Measurements from ENCODE around the gene RAB35. TPM values are rescaled to one million over a fixed set of nuclear protein-coding genes. Genes with fewer than 3 reads are reported as not detected.

Gene RAB35
- polyA plus RNA-seq, 1 donor from 2014 or later: 60.2 TPM

DNA sequence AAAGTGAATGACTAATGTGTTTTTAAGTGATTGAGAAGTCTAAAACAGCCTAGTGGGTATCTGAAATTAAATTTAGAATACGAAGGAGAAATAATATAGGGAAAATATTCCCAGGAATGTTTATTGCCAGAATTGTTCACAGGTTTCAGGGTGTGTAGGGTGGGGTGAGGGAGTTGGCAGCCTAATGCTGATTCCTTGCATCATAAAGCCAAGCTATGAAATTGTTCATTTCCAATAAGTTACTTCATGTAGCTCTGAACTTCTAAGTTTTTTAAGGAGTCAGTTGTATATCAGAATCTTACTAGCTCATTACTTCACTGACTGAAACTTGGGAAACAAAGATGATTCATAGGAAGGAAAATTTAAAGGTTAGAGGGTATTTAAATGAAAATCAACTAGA lies 56.4 kb downstream of the RAB35 start:
- TF ChIP-seq, protein P1, sequence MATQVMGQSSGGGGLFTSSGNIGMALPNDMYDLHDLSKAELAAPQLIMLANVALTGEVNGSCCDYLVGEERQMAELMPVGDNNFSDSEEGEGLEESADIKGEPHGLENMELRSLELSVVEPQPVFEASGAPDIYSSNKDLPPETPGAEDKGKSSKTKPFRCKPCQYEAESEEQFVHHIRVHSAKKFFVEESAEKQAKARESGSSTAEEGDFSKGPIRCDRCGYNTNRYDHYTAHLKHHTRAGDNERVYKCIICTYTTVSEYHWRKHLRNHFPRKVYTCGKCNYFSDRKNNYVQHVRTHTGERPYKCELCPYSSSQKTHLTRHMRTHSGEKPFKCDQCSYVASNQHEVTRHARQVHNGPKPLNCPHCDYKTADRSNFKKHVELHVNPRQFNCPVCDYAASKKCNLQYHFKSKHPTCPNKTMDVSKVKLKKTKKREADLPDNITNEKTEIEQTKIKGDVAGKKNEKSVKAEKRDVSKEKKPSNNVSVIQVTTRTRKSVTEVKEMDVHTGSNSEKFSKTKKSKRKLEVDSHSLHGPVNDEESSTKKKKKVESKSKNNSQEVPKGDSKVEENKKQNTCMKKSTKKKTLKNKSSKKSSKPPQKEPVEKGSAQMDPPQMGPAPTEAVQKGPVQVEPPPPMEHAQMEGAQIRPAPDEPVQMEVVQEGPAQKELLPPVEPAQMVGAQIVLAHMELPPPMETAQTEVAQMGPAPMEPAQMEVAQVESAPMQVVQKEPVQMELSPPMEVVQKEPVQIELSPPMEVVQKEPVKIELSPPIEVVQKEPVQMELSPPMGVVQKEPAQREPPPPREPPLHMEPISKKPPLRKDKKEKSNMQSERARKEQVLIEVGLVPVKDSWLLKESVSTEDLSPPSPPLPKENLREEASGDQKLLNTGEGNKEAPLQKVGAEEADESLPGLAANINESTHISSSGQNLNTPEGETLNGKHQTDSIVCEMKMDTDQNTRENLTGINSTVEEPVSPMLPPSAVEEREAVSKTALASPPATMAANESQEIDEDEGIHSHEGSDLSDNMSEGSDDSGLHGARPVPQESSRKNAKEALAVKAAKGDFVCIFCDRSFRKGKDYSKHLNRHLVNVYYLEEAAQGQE (IDR thresholded peaks at IDR 0.05; ENCODE audit: borderline replicate concordance): no peak
- TF ChIP-seq POLR2AphosphoS5 (IDR thresholded peaks at IDR 0.05): no peak
- no peak for TF ChIP-seq TAF1 (IDR thresholded peaks at IDR 0.05; ENCODE audit: low read depth)
- no peak for TF ChIP-seq EP300 (conservative IDR thresholded peaks at IDR 0.05; ENCODE audit: poor library complexity, severe bottlenecking)
- TF ChIP-seq EZH2 (IDR thresholded peaks at IDR 0.05; ENCODE audit: borderline replicate concordance, insufficient read depth, low read length, poor library complexity, severe bottlenecking): no peak
- TF ChIP-seq, protein P2, sequence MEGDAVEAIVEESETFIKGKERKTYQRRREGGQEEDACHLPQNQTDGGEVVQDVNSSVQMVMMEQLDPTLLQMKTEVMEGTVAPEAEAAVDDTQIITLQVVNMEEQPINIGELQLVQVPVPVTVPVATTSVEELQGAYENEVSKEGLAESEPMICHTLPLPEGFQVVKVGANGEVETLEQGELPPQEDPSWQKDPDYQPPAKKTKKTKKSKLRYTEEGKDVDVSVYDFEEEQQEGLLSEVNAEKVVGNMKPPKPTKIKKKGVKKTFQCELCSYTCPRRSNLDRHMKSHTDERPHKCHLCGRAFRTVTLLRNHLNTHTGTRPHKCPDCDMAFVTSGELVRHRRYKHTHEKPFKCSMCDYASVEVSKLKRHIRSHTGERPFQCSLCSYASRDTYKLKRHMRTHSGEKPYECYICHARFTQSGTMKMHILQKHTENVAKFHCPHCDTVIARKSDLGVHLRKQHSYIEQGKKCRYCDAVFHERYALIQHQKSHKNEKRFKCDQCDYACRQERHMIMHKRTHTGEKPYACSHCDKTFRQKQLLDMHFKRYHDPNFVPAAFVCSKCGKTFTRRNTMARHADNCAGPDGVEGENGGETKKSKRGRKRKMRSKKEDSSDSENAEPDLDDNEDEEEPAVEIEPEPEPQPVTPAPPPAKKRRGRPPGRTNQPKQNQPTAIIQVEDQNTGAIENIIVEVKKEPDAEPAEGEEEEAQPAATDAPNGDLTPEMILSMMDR (IDR thresholded peaks at IDR 0.05; ENCODE audit: poor library complexity, severe bottlenecking): no peak
- no peak for TF ChIP-seq MXI1 (conservative IDR thresholded peaks at IDR 0.05; ENCODE audit: poor library complexity, severe bottlenecking)
- no peak for TF ChIP-seq RAD21 (conservative IDR thresholded peaks at IDR 0.05)
- no peak for TF ChIP-seq SMC3 (conservative IDR thresholded peaks at IDR 0.05; ENCODE audit: poor library complexity)
- H2AFZ ChIP-seq (ENCODE audit: low read depth, low read length): no peak overlapping the region
- H3K9me2 ChIP-seq (ENCODE audit: insufficient read depth, low read length): no peaks in the 10 kb centered on the region
- no peaks in the 10 kb centered on the region for H3K27me3 ChIP-seq (ENCODE audit: insufficient read depth, low read depth, low read length)
- H3K27ac ChIP-seq (ENCODE audit: low read length): no peak overlapping the region
- no peak overlapping the region for H3K9ac ChIP-seq (ENCODE audit: low read length)
- H3K36me3 ChIP-seq (ENCODE audit: insufficient read depth, low read length): peaks cover 7% of the 10 kb centered on the region
- H3K4me2 ChIP-seq (ENCODE audit: low read length): no peak overlapping the region
- no peaks in the 10 kb centered on the region for H3K9me3 ChIP-seq (ENCODE audit: low read length)
- no peak overlapping the region for H3K4me3 ChIP-seq (ENCODE audit: low read length)
- no peaks in the 10 kb centered on the region for H3K79me2 ChIP-seq (replicated peaks; ENCODE audit: insufficient read depth, low read length)
- no peaks in the 10 kb centered on the region for H3F3A ChIP-seq (ENCODE audit: insufficient read depth, low read length, poor library complexity, severe bottlenecking)
- H4K20me1 ChIP-seq (ENCODE audit: insufficient read depth): no peaks in the 10 kb centered on the region

DNA sequence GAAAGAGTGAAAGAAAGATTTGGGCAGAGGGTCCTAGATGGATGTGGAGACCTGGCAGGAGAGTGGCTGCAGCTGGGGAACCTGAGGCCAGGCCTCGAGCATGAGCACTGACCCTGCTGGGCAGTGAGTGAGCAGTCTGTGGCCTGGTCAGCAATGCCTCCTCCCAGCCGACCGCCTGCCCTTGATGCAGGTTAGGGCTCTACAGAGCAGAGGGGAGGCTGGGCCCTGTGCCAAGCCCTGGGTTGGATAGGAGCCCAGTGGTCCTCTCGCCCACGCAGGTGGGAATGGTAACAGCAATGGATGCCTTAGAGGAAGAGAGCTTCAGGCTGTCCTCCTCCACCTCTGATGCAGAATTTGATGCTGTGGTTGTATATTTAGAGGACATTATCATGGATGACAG lies 59.8 kb downstream of the RAB35 start:
- Histone ChIP-seq H3F3A (ENCODE audit: insufficient read depth, low read length, poor library complexity, severe bottlenecking) (no peaks in the 10 kb centered on the region), H3K4me2 (ENCODE audit: low read length) (no peak overlapping the region), H3K79me2 (replicated peaks; ENCODE audit: insufficient read depth, low read length) (no peaks in the 10 kb centered on the region), H3K36me3 (ENCODE audit: insufficient read depth, low read length) (peaks cover 2% of the 10 kb centered on the region), H3K27ac (ENCODE audit: low read length) (no peak overlapping the region), H3K9me2 (ENCODE audit: insufficient read depth, low read length) (no peaks in the 10 kb centered on the region), H3K9ac (ENCODE audit: low read length) (no peak overlapping the region), H3K9me3 (ENCODE audit: low read length) (no peaks in the 10 kb centered on the region), H2AFZ (ENCODE audit: low read depth, low read length) (no peak overlapping the region), H3K4me3 (ENCODE audit: low read length) (no peak overlapping the region), H4K20me1 (ENCODE audit: insufficient read depth) (no peaks in the 10 kb centered on the region), H3K27me3 (ENCODE audit: insufficient read depth, low read depth, low read length) (no peaks in the 10 kb centered on the region)
- TF ChIP-seq TAF1 (IDR thresholded peaks at IDR 0.05; ENCODE audit: low read depth): no peak
- no peak for TF ChIP-seq POLR2AphosphoS5 (IDR thresholded peaks at IDR 0.05)
- no peak for TF ChIP-seq SMC3 (conservative IDR thresholded peaks at IDR 0.05; ENCODE audit: poor library complexity)
- no peak for TF ChIP-seq EZH2 (IDR thresholded peaks at IDR 0.05; ENCODE audit: borderline replicate concordance, insufficient read depth, low read length, poor library complexity, severe bottlenecking)
- no peak for TF ChIP-seq EP300 (conservative IDR thresholded peaks at IDR 0.05; ENCODE audit: poor library complexity, severe bottlenecking)
- TF ChIP-seq MXI1 (conservative IDR thresholded peaks at IDR 0.05; ENCODE audit: poor library complexity, severe bottlenecking): no peak
- TF ChIP-seq, protein P1 (IDR thresholded peaks at IDR 0.05; ENCODE audit: borderline replicate concordance): no peak
- TF ChIP-seq, protein P2 (IDR thresholded peaks at IDR 0.05; ENCODE audit: poor library complexity, severe bottlenecking): no peak
- no peak for TF ChIP-seq RAD21 (conservative IDR thresholded peaks at IDR 0.05)

All from neural cell (in vitro differentiated cells).